Trophoblast cell (in vitro differentiated cells and primary cell): ENCODE measurements around the gene PDGFD.
A peak's percentile ranks its signal among the peaks of the same experiment; 100 is the strongest.

ENCODE experiments used
- DNase-seq, 2 donors: peaks; one replicate each; pipeline ENCODE4 v3.0.0-alpha.2; 2016
- H2AFZ ChIP-seq: 2 replicates; pipeline ENCODE4 v1.6.1; 2013; ENCODE audit warnings: low read length, moderate library complexity, mild to moderate bottlenecking; ENCODE audit not compliant: insufficient read depth, poor library complexity
- H2AK5ac ChIP-seq: 2 replicates; pipeline ENCODE4 v1.6.1; 2013; ENCODE audit warnings: mild to moderate bottlenecking, low read length
- H2BK120ac ChIP-seq: 2 replicates; pipeline ENCODE4 v1.6.1; 2013; ENCODE audit warnings: low read length, mild to moderate bottlenecking, moderate library complexity; ENCODE audit not compliant: insufficient read depth, poor library complexity
- H2BK12ac ChIP-seq: 2 replicates; pipeline ENCODE4 v1.6.1; 2013; ENCODE audit warnings: mild to moderate bottlenecking, low read length, moderate library complexity
- H2BK5ac ChIP-seq: 2 replicates; pipeline ENCODE4 v1.6.1; 2013; ENCODE audit warnings: low read length, low read depth, moderate library complexity, mild to moderate bottlenecking; ENCODE audit not compliant: poor library complexity
- H3K14ac ChIP-seq: 2 replicates; pipeline ENCODE4 v1.6.1; 2013; ENCODE audit warnings: mild to moderate bottlenecking, low read length
- H3K18ac ChIP-seq: 2 replicates; pipeline ENCODE4 v1.6.1; 2013; ENCODE audit warnings: mild to moderate bottlenecking, low read length
- H3K23ac ChIP-seq: 2 replicates; pipeline ENCODE4 v1.6.1; 2013; ENCODE audit warnings: low read length
- H3K27ac ChIP-seq: 2 replicates; pipeline ENCODE4 v1.5.1; 2013; ENCODE audit warnings: low read depth, mild to moderate bottlenecking, inconsistent platforms, low read length, moderate library complexity
- H3K27me3 ChIP-seq: 2 replicates; pipeline ENCODE4 v1.6.1; 2013; ENCODE audit warnings: inconsistent platforms, mild to moderate bottlenecking, low read length, moderate library complexity; ENCODE audit not compliant: insufficient read depth
- H3K36me3 ChIP-seq, 2 experiments: 1 replicate in 1 of 2; 2 replicates in 1 of 2; pipeline ENCODE4 v1.6.1; 2013; ENCODE audit warnings: low read length in 2 of 2, mild to moderate bottlenecking in 2 of 2, moderate library complexity in 1 of 2; ENCODE audit not compliant: insufficient read depth in 2 of 2, control insufficient read depth in 1 of 2
- H3K4ac ChIP-seq: 2 replicates; pipeline ENCODE4 v1.6.1; 2013; ENCODE audit warnings: low read depth, mild to moderate bottlenecking, low read length, moderate library complexity
- H3K4me1 ChIP-seq, 2 experiments: 1 replicate in 1 of 2; 2 replicates in 1 of 2; pipeline ENCODE4 v1.6.1; 2013; ENCODE audit warnings: low read length in 2 of 2, mild to moderate bottlenecking in 2 of 2, moderate library complexity in 1 of 2; ENCODE audit not compliant: insufficient read depth in 2 of 2, control insufficient read depth in 1 of 2
- H3K4me2 ChIP-seq: 2 replicates; pipeline ENCODE4 v1.6.1; 2013; ENCODE audit warnings: inconsistent platforms, mild to moderate bottlenecking, low read length, moderate library complexity
- H3K4me3 ChIP-seq: 2 replicates; pipeline ENCODE4 v1.5.1; 2013; ENCODE audit warnings: mild to moderate bottlenecking, low read depth, low read length, inconsistent platforms
- H3K79me1 ChIP-seq: one replicate; pipeline ENCODE4 v1.6.1; 2013; ENCODE audit warnings: low read length
- H3K79me2 ChIP-seq: 2 replicates; pipeline ENCODE4 v1.6.1; 2013; ENCODE audit warnings: low read length, mild to moderate bottlenecking; ENCODE audit not compliant: control insufficient read depth, insufficient read depth, poor library complexity
- H3K9ac ChIP-seq: 2 replicates; pipeline ENCODE4 v1.6.1; 2013; ENCODE audit warnings: mild to moderate bottlenecking, low read length
- H3K9me3 ChIP-seq: 2 replicates; pipeline ENCODE4 v1.6.1; 2013; ENCODE audit warnings: low read depth, mild to moderate bottlenecking, control low read depth, inconsistent platforms, low read length; ENCODE audit not compliant: insufficient read depth
- H4K12ac ChIP-seq: 2 replicates; pipeline ENCODE4 v1.6.1; 2013; ENCODE audit warnings: low read depth, mild to moderate bottlenecking, low read length, moderate library complexity
- H4K8ac ChIP-seq: 2 replicates; pipeline ENCODE4 v1.6.1; 2013; ENCODE audit warnings: low read depth, mild to moderate bottlenecking, low read length, moderate library complexity
- H4K91ac ChIP-seq: one replicate; pipeline ENCODE4 v1.6.1; 2013; ENCODE audit warnings: low read depth, mild to moderate bottlenecking, low read length, moderate library complexity
- WGBS: extraction: QIAGEN DNeasy Blood & Tissue Kit; methylation state at CpG from one replicate; pipeline ENCODE4 v1.1.7; 2013; ENCODE audit warnings: missing lambda C conversion rate; ENCODE audit not compliant: insufficient read length, insufficient coverage; ENCODE audit errors: extremely low coverage; 5-methylcytosine and 5-hydroxymethylcytosine counted together

PDGFD gene

GRCh38 chr11:103893371-103893770 is 270.6 kb downstream of the PDGFD start:
- no peak overlapping the region for H2AFZ ChIP-seq
- H4K8ac ChIP-seq: no peak overlapping the region
- H3K4me1 ChIP-seq: peaks cover 3 to 5% of the 10 kb centered on the region in 2 experiments
- H4K91ac ChIP-seq: no peak overlapping the region
- DNase-seq: no peak
- no peak overlapping the region for H4K12ac ChIP-seq
- no peak overlapping the region for H3K23ac ChIP-seq
- H3K79me1 ChIP-seq: peaks cover 2% of the 10 kb centered on the region
- no peak overlapping the region for H3K4me2 ChIP-seq
- H3K14ac ChIP-seq: no peak overlapping the region
- H3K4ac ChIP-seq: no peak overlapping the region
- H2BK5ac ChIP-seq: no peak overlapping the region
- H3K4me3 ChIP-seq: no peak overlapping the region
- no CpG with 5 or more reads among the region's 2 CpGs for WGBS
- H3K79me2 ChIP-seq: no peaks in the 10 kb centered on the region
- H2AK5ac ChIP-seq: no peak overlapping the region
- no peak overlapping the region for H3K9ac ChIP-seq
- no peaks in the 10 kb centered on the region for H3K27me3 ChIP-seq
- H2BK120ac ChIP-seq: no peak overlapping the region
- H3K27ac ChIP-seq: no peak overlapping the region
- no peak overlapping the region for H2BK12ac ChIP-seq
- H3K9me3 ChIP-seq: no peaks in the 10 kb centered on the region
- H3K36me3 ChIP-seq: no peaks in the 10 kb centered on the region
- no peak overlapping the region for H3K18ac ChIP-seq

GRCh38 chr11:103892603-103893002 is 271.3 kb downstream of the PDGFD start:
- Histone ChIP-seq H3K23ac (no peak overlapping the region), H3K9me3 (no peaks in the 10 kb centered on the region), H2AFZ (no peak overlapping the region), H3K79me1 (peaks cover 2% of the 10 kb centered on the region), H3K36me3 (no peaks in the 10 kb centered on the region), H3K14ac (no peak overlapping the region), H3K27me3 (no peaks in the 10 kb centered on the region), H3K27ac (no peak overlapping the region), H2BK12ac (no peak overlapping the region), H3K4me1 (peaks cover 3 to 5% of the 10 kb centered on the region in 2 experiments), H3K4ac (no peak overlapping the region), H3K18ac (no peak overlapping the region), H2BK5ac (no peak overlapping the region), H3K4me2 (no peak overlapping the region), H4K12ac (no peak overlapping the region), H3K9ac (no peak overlapping the region), H4K8ac (no peak overlapping the region), H4K91ac (no peak overlapping the region), H3K4me3 (no peak overlapping the region), H2AK5ac (no peak overlapping the region), H3K79me2 (no peaks in the 10 kb centered on the region), H2BK120ac (no peak overlapping the region)
- peak; percentile 19 to 50 for DNase-seq
- WGBS: no CpG with 5 or more reads among the region's 5 CpGs

DNA sequence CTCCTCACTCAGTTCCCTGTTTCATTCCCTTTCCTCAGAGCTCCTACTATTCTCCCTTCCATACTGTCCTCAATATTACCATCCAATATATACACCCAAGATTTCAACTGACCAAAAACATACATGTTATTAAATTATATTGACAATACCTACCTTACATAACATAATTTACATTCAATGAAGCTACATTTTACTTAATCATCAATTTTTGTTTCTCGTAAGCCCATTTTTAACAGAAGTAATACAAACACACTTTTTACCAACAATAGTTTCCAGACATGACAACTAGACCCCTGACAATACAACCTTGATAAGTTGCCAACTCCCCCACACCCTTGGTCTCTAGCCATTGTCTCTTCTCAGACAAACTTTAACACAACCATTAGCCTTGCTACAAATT is 273.3 kb downstream of the PDGFD start:
- H4K8ac ChIP-seq: no peak overlapping the region
- no peak overlapping the region for H3K18ac ChIP-seq
- H4K12ac ChIP-seq: no peak overlapping the region
- no peak overlapping the region for H2BK120ac ChIP-seq
- no peaks in the 10 kb centered on the region for H3K27me3 ChIP-seq
- no peak overlapping the region for H3K14ac ChIP-seq
- WGBS: no CpG with 5 or more reads among the region's 1 CpG
- H3K27ac ChIP-seq: no peak overlapping the region
- no peak overlapping the region for H2AK5ac ChIP-seq
- no peak overlapping the region for H3K9ac ChIP-seq
- H3K4ac ChIP-seq: no peak overlapping the region
- no peak overlapping the region for H3K23ac ChIP-seq
- no peaks in the 10 kb centered on the region for H3K36me3 ChIP-seq
- no peak overlapping the region for H2BK12ac ChIP-seq
- H3K79me2 ChIP-seq: no peaks in the 10 kb centered on the region
- peaks cover 3 to 5% of the 10 kb centered on the region in 2 experiments for H3K4me1 ChIP-seq
- H2AFZ ChIP-seq: no peak overlapping the region
- H3K79me1 ChIP-seq: peaks cover 2% of the 10 kb centered on the region
- no peak overlapping the region for H3K4me2 ChIP-seq
- H3K9me3 ChIP-seq: no peaks in the 10 kb centered on the region
- no peak overlapping the region for H3K4me3 ChIP-seq
- no peak overlapping the region for H4K91ac ChIP-seq
- no peak overlapping the region for H2BK5ac ChIP-seq
- DNase-seq: no peak

DNA sequence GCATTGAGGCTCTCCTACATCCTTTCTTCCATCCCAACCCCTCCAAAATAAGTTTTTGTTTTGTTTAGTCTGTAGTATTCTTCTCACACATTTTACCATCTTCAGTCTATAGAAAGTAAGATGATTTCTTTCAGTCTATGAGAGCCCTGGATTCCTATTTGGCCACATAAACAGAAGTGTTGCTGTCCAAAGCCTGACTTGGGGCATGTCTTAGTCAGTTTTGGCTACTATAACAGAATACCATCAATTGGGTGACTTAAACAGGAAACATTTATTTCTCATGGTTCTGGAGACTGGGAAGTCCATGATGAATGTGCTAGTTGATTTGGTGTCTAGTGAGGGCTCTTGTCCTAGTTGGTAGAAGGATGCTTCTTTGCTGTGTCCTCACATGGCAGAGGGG is 274.3 kb downstream of the PDGFD start:
- H3K9me3 ChIP-seq: no peaks in the 10 kb centered on the region
- no peak for DNase-seq
- no peak overlapping the region for H2BK5ac ChIP-seq
- no peak overlapping the region for H4K91ac ChIP-seq
- no peak overlapping the region for H4K12ac ChIP-seq
- H3K27me3 ChIP-seq: no peaks in the 10 kb centered on the region
- H2BK120ac ChIP-seq: no peak overlapping the region
- no peaks in the 10 kb centered on the region for H3K36me3 ChIP-seq
- no peak overlapping the region for H3K27ac ChIP-seq
- no peak overlapping the region for H2AFZ ChIP-seq
- no peak overlapping the region for H3K4ac ChIP-seq
- no peaks in the 10 kb centered on the region for H3K79me2 ChIP-seq
- H3K23ac ChIP-seq: no peak overlapping the region
- peaks cover 2% of the 10 kb centered on the region for H3K79me1 ChIP-seq
- H3K4me2 ChIP-seq: no peak overlapping the region
- H3K14ac ChIP-seq: no peak overlapping the region
- peaks cover 3 to 5% of the 10 kb centered on the region in 2 experiments for H3K4me1 ChIP-seq
- H3K4me3 ChIP-seq: no peak overlapping the region
- H3K18ac ChIP-seq: no peak overlapping the region
- no peak overlapping the region for H2BK12ac ChIP-seq
- no peak overlapping the region for H3K9ac ChIP-seq
- H2AK5ac ChIP-seq: no peak overlapping the region
- H4K8ac ChIP-seq: no peak overlapping the region
